ENCODE data around the gene HCN2.

Gene HCN2

DNA sequence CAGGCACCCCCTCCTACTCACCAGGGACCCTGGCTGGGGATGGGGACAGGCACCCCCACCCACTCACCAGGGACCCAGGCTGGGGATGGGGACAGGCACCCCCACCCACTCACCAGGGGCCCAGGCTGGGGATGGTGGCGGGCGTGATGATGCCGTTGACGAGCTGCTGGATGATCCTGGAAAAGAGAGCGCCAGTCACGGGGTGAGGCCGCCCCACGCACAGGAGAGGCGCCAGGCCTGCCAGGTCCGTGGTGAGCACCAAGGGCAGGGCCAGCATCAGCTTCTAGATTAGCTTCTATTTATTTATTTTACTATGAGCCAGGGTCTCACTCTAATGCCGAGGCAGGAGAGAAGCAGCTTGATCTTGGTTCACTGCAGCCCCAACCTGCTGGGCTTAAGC is 60.4 kb downstream of the HCN2 start:
- DNase-seq: no peak

DNA sequence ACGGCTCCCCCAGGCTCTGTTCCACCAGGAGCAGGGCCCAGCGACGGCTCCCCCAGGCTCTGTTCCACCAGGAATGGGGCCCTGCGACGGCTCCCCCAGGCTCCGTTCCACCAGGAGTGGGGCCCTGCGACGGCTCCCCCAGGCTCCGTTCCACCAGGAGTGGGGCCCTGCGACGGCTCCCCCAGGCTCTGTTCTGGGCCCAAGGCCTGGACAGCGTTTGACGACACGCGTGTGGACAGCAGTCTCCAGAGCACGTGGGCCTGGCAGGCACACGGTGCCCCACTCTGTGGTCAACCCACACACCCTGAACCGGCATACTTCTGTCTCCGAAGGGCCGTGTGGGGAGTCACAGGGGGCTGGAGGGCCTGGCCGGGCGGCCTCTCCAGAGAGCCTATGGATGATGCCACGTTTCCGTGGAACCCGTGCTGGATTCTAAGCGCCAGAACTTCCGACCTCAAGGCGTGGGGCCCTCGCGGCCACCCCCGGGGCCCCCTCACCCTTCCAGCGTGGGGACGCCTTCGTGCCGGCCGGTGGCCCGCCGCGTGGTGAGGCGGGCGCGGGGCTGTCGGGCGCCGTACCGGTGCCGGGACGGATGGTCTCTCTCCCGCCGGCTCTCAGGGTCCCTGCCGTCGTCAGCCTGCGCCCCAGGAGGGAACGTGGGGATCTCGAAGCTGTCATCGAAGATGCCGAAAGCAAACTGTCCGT is 61.6 kb downstream of the HCN2 start:
- no peak for DNase-seq

DNA sequence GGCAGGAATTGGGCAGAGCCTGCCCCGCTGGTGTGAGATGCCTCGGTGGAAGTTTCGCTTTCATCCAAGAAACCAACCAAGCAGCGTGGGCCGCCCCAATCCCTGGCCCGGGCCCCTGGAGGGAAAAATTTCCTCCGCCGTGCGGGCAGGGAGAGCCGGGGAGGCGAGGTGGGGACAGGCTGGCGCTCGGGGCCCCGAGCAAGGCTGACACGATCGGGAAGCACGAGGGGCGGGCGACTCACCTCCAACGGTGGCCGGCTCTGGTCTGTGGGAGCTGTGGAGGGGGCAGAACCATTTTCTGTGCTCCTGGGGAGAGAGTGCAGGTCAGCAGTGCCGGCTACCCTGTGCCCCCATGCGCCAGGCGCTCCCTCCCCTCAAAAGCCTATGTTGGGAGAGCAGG is 62.3 kb downstream of the HCN2 start:
- DNase-seq: no peak

- no peak for DNase-seq
Observed at GRCh38 chr19:652467-653389, 63.0 kb downstream of the HCN2 start.

- DNase-seq: no peak
Observed at GRCh38 chr19:653425-653824, 63.7 kb downstream of the HCN2 start.

- DNase-seq: no peak
Observed at GRCh38 chr19:655691-656090, 66.0 kb downstream of the HCN2 start.

- no peak for DNase-seq
Observed at GRCh38 chr19:656751-657559, 67.3 kb downstream of the HCN2 start.

GRCh38 chr19:657611-658010 is 67.9 kb downstream of the HCN2 start:
- no peak for DNase-seq

DNA sequence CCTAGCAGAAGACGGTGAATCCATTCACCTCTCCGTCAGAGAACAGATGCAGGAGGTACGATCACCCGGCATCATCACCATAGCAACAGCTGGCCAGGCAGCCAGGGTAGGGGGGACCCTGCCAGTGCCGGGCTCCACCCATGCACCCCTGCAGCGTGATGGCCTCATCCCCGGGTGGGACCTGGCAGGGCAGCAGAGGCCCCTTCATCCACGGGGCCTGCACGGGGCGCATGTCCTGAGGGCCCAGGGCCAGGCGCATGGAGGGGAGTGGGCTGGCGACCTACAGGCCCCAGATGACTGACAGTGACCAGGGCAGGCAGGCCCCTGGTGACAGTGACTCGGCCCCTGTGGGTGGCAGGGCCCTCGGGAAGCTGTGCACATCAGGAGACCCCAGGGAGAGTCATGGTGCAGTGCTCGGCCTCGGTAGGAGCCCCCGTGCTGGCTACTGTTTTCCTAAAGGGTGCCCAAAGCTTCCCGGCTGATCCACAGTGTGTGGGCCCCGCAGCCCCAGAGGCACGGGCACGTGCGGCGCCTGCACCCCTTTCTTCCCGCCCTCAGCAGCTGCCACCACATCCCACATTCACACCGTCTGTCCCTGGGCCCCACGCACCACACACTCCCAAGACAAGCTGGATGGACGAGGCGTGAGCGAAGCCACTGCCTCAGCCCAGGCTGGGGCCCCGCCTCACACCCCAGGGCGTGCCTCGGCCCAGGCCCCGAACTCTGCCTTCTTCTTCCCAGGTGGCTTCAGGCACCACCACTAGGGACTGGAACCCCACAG is 68.6 kb downstream of the HCN2 start:
- DNase-seq: peak in 9 of 58 donors; percentile 6 to 50 (median 17)

- peak in 26 of 58 donors; percentile 10 to 71 (median 30) for DNase-seq
Observed at GRCh38 chr19:658916-659839, 69.5 kb downstream of the HCN2 start.

DNA sequence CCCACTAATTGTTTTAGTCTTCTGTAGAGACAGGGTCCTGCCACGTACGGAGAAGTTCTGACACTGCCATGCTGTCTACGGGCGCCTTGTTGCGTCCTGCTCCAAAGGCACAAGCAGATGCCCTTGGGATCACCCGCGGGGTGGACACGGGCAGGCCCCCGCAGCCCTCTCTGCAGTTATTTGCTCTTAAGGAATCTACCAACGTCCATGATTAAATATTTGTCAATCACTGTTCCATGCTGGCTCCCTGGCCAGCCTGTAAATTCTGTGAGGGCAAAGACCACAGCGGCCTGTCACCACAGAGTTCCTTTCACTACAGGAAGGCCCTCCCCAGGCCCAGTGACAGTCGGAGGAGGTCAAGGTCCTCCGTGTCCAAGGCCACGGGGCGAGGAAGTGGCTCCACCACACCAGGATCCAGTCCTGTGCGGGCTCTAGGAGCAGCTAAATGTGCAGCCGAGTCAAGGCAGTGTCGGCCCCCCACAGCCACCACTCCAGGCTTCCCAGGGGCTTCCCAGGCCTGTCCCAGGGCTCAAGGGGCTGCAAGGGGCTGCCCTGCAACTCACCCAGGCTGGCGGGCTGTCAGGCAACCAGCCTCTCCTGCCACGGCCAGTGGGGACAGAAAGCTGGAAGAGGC is 71.2 kb downstream of the HCN2 start:
- no peak for DNase-seq

- no peak for DNase-seq
Observed at GRCh38 chr19:661427-662196, 71.9 kb downstream of the HCN2 start.

DNA sequence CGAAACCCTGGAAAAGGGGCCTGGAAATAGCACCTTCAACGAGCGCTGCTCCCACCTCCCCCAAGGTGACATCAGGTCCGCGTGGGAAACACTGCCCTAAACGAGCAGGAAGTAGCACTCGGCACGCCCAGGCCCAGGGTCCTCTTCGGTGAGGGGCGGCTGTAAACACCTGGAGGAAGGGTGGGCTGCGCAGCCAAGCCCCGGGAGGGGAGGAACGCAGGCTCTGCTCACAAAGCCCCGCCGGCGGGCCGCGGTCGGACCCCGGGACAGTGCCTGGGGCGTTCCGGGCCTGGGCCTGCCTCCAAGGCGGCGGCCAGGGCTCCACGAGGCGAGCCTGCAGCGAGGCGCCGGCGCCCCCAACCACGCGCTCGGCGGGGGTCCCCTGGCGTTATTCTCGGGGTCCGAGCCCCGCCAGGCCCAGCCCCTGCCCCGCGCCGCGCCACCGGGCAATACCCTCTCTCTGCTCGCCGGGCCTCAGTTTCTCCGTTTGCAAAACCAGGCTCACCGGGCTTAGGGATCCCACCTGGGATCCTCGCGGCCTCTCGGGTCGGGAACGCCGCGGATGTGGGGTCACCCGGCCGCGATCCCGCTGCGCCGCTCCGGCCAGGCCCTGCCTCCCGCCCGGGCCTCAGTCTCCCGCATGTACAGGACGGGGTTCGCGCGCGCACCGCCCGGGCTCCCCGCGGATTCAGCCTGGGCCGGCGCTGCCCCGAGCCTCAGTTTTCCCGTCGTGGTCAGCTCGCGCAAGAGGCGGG is 72.7 kb downstream of the HCN2 start:
- no peak for DNase-seq

GRCh38 chr19:662962-663681 is 73.4 kb downstream of the HCN2 start, which contains the start of gene RNF126:
TSS of gene RNF126 (minus strand) at chr19:663214. CDS start at chr19:663121, 93 bp downstream.
- DNase-seq: peak; percentile 52 to 94 (median 87)

- DNase-seq: no peak
Observed at GRCh38 chr19:663682-664117, 74.0 kb downstream of the HCN2 start.

DNA sequence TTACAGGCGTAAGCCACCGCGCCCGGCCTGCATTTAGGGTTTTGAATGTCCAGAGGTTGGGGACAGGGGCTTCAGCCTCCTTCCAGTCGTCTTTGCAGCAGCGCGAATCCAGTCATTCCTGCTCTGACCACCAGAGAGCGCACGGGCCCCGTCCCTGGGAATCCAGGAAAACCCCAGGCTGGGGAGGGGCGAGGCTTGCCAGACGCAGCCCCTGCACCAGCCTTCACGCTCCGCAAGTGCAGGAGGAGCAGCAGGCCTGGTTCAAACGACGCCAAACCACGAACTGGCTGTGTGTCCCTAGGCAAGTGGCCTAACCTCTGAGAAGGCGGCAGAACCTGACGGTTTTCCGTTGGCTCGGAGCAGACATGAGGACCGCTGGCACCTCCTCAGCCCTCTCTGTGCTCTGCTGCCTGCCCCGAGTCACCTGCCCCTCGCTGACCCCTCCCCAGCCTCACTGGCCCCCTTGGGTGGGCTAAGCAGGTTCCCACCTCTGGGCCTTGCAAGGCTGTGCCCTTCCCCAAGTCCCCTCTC is 75.3 kb downstream of the HCN2 start:
- peak in 57 of 58 donors; percentile 8 to 86 (median 65) for DNase-seq

All from anterior cingulate cortex (tissue), 58 donors.